Neural progenitor cell (in vitro differentiated cells): ENCODE measurements around the gene NUP88. TPM values are rescaled to one million over a fixed set of nuclear protein-coding genes. Genes with fewer than 3 reads are reported as not detected.

Experiments
- DNase-seq: peaks from one replicate; pipeline ENCODE4 v3.0.0-alpha.2; 2016; ENCODE audit warnings: low spot score
- H2AFZ ChIP-seq: fragments of 200-600 bp; sonication (generic); replicated peaks from 2 replicates; pipeline ENCODE4 v1.6.1; 2016; ENCODE audit warnings: antibody characterized with exemption
- H3F3A ChIP-seq: fragments of 200-600 bp; sonication (generic); 2 replicates; pipeline ENCODE4 v1.6.1; 2016; ENCODE audit warnings: antibody characterized with exemption, low read depth
- H3K27ac ChIP-seq: fragments of 200-600 bp; sonication (generic); 2 replicates; pipeline ENCODE4 v1.5.1; 2016; ENCODE audit warnings: mild to moderate bottlenecking
- H3K27me3 ChIP-seq: fragments of 200-600 bp; sonication (generic); 2 replicates; pipeline ENCODE4 v1.6.1; 2016; ENCODE audit warnings: mild to moderate bottlenecking, moderate library complexity
- H3K36me3 ChIP-seq: fragments of 200-600 bp; sonication (generic); 2 replicates; pipeline ENCODE4 v1.5.1; 2016
- H3K4me1 ChIP-seq: fragments of 200-600 bp; sonication (generic); 2 replicates; pipeline ENCODE4 v1.6.1; 2016; ENCODE audit warnings: mixed run types
- H3K4me2 ChIP-seq: fragments of 200-600 bp; sonication (generic); 2 replicates; pipeline ENCODE4 v1.6.1; 2016
- H3K4me3 ChIP-seq: fragments of 200-600 bp; sonication (generic); 2 replicates; pipeline ENCODE4 v1.5.1; 2016
- H3K79me2 ChIP-seq: fragments of 200-600 bp; sonication (generic); 2 replicates; pipeline ENCODE4 v1.6.1; 2016; ENCODE audit warnings: low read depth
- H3K9ac ChIP-seq: fragments of 200-600 bp; sonication (generic); 2 replicates; pipeline ENCODE4 v1.6.1; 2016
- H3K9me3 ChIP-seq: fragments of 200-600 bp; sonication (generic); 2 replicates; pipeline ENCODE4 v1.5.1; 2016; ENCODE audit warnings: low read depth
- H4K20me1 ChIP-seq: fragments of 200-600 bp; sonication (generic); 2 replicates; pipeline ENCODE4 v1.6.1; 2016; ENCODE audit warnings: low read depth
- H3K27ac Mint-ChIP-seq: 3 replicates; pipeline ENCODE4 v1.8.0; 2021; ENCODE audit warnings: mixed read lengths
- H3K27me3 Mint-ChIP-seq: 2 replicates; pipeline ENCODE4 v1.8.0; 2022; ENCODE audit warnings: low read depth, mild to moderate bottlenecking, inconsistent platforms, moderate library complexity, mixed read lengths; ENCODE audit not compliant: insufficient read depth
- H3K36me3 Mint-ChIP-seq: 3 replicates; pipeline ENCODE4 v1.8.0; 2021; ENCODE audit warnings: mixed read lengths
- H3K4me1 Mint-ChIP-seq: 3 replicates; pipeline ENCODE4 v1.8.0; 2021; ENCODE audit warnings: mixed read lengths
- H3K4me3 Mint-ChIP-seq: 3 replicates; pipeline ENCODE4 v1.8.0; 2021; ENCODE audit warnings: mild to moderate bottlenecking, moderate library complexity, mixed read lengths
- H3K9me3 Mint-ChIP-seq: 3 replicates; pipeline ENCODE4 v1.8.0; 2020; ENCODE audit warnings: mixed read lengths
- CTCF ChIP-seq: fragments of 200-600 bp; sonication (generic); IDR thresholded peaks from 2 replicates; pipeline ENCODE4 v1.5.1; 2017; ENCODE audit warnings: antibody characterized with exemption, mild to moderate bottlenecking
- EZH2 ChIP-seq: fragments of 200-600 bp; sonication (generic); IDR thresholded peaks from 2 replicates; pipeline ENCODE4 v1.6.1; 2017; ENCODE audit warnings: antibody characterized with exemption, mild to moderate bottlenecking, moderate library complexity
- EZH2phosphoT487 ChIP-seq: fragments of 200-600 bp; sonication (generic); IDR thresholded peaks from 2 replicates; pipeline ENCODE4 v1.6.1; 2017; ENCODE audit warnings: antibody characterized with exemption
- total RNA-seq: library from RNA; depleted of rRNA; stranded (reverse); fragments of >200 nt; gene quantifications from 2 replicates; pipeline ENCODE4 v1.2.3, GENCODE V29; 2015; ENCODE audit warnings: low replicate concordance

The NUP88 gene
- total RNA-seq, 1 donor from 2014 or later = 135 TPM

GRCh38 chr17:5425826-5426225 is 6.4 kb upstream of the NUP88 start:
- TF ChIP-seq CTCF = no peak
- TF ChIP-seq EZH2phosphoT487 = no peak
- TF ChIP-seq EZH2 = no peak
- H3K36me3 Mint-ChIP-seq = peaks cover 33% of the 10 kb centered on the region
- Histone ChIP-seq H3K9me3 (no peaks in the 10 kb centered on the region), H3F3A (peaks cover 30% of the 10 kb centered on the region), H3K36me3 (no peaks in the 10 kb centered on the region), H2AFZ (no peak overlapping the region), H3K4me2 (no peak overlapping the region), H3K4me1 (peaks cover 6% of the 10 kb centered on the region), H3K9ac (no peak overlapping the region), H3K27ac (no peak overlapping the region), H3K79me2 (peaks cover 56% of the 10 kb centered on the region), H3K4me3 (no peak overlapping the region), H4K20me1 (peaks cover 7% of the 10 kb centered on the region), H3K27me3 (no peaks in the 10 kb centered on the region)
- no peaks in the 10 kb centered on the region for H3K9me3 Mint-ChIP-seq
- DNase-seq = no peak
- peaks cover 11% of the 10 kb centered on the region for H3K4me1 Mint-ChIP-seq
- H3K27me3 Mint-ChIP-seq = peaks cover 2% of the 10 kb centered on the region
- no peak overlapping the region for H3K4me3 Mint-ChIP-seq
- no peak overlapping the region for H3K27ac Mint-ChIP-seq

- Histone ChIP-seq H3K9me3 (no peaks in the 10 kb centered on the region), H3K4me3 (no peak overlapping the region), H2AFZ (no peak overlapping the region), H3K27me3 (no peaks in the 10 kb centered on the region), H3K4me2 (no peak overlapping the region), H3F3A (peaks cover 22% of the 10 kb centered on the region), H4K20me1 (no peaks in the 10 kb centered on the region), H3K27ac (no peak overlapping the region), H3K4me1 (peaks cover 7% of the 10 kb centered on the region), H3K9ac (no peak overlapping the region), H3K36me3 (no peaks in the 10 kb centered on the region), H3K79me2 (peaks cover 65% of the 10 kb centered on the region)
- Mint-ChIP-seq H3K9me3 (no peaks in the 10 kb centered on the region), H3K27me3 (peaks cover 4% of the 10 kb centered on the region), H3K27ac (no peak overlapping the region), H3K4me3 (no peak overlapping the region), H3K4me1 (peaks cover 13% of the 10 kb centered on the region), H3K36me3 (peaks cover 28% of the 10 kb centered on the region)
- TF ChIP-seq EZH2phosphoT487 (no peak), EZH2 (no peak), CTCF (no peak)
- no peak for DNase-seq
Observed at GRCh38 chr17:5424909-5425308, 5.4 kb upstream of the NUP88 start.

- H3K4me3 ChIP-seq = no peak overlapping the region
- H4K20me1 ChIP-seq = peaks cover 1% of the 10 kb centered on the region
- no peaks in the 10 kb centered on the region for H3K36me3 ChIP-seq
- H3K4me2 ChIP-seq = no peak overlapping the region
- H3F3A ChIP-seq = peaks cover under 1% of the 10 kb centered on the region
- no peak for TF ChIP-seq EZH2
- no peak for TF ChIP-seq EZH2phosphoT487
- no peak for TF ChIP-seq CTCF
- no peaks in the 10 kb centered on the region for H3K27me3 ChIP-seq
- peaks cover 81% of the 10 kb centered on the region for H3K79me2 ChIP-seq
- Mint-ChIP-seq H3K36me3 (peaks cover 22% of the 10 kb centered on the region), H3K27me3 (peaks cover 9% of the 10 kb centered on the region), H3K9me3 (no peaks in the 10 kb centered on the region), H3K4me1 (peaks cover 20% of the 10 kb centered on the region), H3K27ac (no peak overlapping the region), H3K4me3 (peak overlapping the region; percentile 10)
- H2AFZ ChIP-seq = no peak overlapping the region
- no peak overlapping the region for H3K9ac ChIP-seq
- H3K4me1 ChIP-seq = peaks cover 7% of the 10 kb centered on the region
- no peak overlapping the region for H3K27ac ChIP-seq
- DNase-seq = no peak
- H3K9me3 ChIP-seq = no peaks in the 10 kb centered on the region
Observed at GRCh38 chr17:5422505-5422904, 3.0 kb upstream of the NUP88 start.
